Measurements from ENCODE around the gene AGA. TPM values are rescaled to one million over a fixed set of nuclear protein-coding genes. Genes with fewer than 3 reads are reported as not detected.

AGA gene
- total RNA-seq, 4 donors from 2014 or later, result 8.4 to 25.1 (median 14.7) TPM

DNA sequence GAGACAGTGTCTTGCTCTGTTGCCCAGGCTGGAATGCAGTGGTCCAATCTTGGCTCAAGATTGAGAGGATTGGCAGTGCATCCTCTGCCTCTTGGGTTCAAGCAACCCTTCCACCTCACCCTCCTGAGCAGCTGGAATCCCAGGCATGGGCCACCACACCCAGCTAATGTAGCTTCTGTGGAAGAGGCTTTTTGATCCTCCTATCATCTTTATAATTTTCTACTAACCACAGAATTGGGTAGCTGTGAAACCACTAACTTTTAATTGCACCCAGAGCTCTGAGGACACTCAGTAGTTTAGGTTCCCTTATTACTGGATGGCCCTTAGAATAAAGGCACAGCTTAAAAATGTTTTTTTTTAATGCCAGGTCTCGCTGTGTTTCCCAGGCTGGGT is 8.9 kb upstream of the AGA start:
- 92 to 94% methylated on average over 1 of the region's 1 CpG for WGBS, 2 donors
- Histone ChIP-seq H3K4me3 (no peak overlapping the region), H3K9me3 (no peaks in the 10 kb centered on the region)

DNA sequence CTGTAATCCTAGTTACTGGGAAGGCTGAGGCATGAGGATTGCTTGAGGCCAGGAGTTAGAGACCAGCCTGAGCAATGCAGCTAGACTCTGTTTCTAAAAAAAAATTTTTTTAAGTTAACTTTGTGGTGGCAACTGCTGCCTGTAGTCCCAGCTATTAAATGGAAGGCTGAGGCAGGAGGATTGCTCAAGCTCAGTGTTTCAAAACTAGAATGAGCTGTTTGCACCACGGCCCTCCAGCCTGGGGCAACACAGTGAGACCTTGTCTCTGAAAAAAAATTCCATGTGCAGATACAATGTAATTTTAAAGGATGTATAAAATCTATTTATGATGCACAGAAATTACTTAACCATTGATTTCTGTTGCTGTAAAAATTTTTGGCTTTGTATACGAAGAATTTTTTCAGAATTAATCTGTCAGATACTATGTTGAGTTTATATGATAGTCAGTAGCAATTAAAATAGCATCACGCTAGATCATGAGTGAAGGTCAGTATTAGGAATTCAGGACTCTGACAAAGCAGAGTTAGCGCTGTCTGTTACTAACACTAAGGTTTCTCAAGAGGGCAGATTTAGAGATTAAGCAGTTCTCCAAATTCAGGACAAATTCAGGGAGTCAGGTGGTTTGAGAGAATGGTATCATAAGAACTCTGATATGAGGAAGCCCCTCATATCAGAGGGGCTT is 8.3 kb upstream of the AGA start:
- Histone ChIP-seq H3K27me3 (no peaks in the 10 kb centered on the region), H3K9me3 (no peaks in the 10 kb centered on the region), H3K4me1 (no peaks in the 10 kb centered on the region), H3K4me3 (no peak overlapping the region), H3K36me3 (peaks cover 0 to 4% (median 0%) of the 10 kb centered on the region in 3 donors), H3K27ac (no peak overlapping the region)
- no peak for DNase-seq (ENCODE audit: low spot score in 2 of 2)
- TF ChIP-seq, protein P1, sequence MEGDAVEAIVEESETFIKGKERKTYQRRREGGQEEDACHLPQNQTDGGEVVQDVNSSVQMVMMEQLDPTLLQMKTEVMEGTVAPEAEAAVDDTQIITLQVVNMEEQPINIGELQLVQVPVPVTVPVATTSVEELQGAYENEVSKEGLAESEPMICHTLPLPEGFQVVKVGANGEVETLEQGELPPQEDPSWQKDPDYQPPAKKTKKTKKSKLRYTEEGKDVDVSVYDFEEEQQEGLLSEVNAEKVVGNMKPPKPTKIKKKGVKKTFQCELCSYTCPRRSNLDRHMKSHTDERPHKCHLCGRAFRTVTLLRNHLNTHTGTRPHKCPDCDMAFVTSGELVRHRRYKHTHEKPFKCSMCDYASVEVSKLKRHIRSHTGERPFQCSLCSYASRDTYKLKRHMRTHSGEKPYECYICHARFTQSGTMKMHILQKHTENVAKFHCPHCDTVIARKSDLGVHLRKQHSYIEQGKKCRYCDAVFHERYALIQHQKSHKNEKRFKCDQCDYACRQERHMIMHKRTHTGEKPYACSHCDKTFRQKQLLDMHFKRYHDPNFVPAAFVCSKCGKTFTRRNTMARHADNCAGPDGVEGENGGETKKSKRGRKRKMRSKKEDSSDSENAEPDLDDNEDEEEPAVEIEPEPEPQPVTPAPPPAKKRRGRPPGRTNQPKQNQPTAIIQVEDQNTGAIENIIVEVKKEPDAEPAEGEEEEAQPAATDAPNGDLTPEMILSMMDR (IDR thresholded peaks at IDR 0.05), result no peak
- TF ChIP-seq EP300 (IDR thresholded peaks at IDR 0.05), result no peak
- no peak for TF ChIP-seq POLR2A (IDR thresholded peaks at IDR 0.05)
- 86% methylated on average over 4 of the region's 4 CpGs for WGBS, 2 donors

More for the DNA sequence above, 8.9 kb upstream of the AGA start:
- no peaks in the 10 kb centered on the region for H3K27me3 ChIP-seq
- peaks cover 0 to 4% (median 0%) of the 10 kb centered on the region in 3 donors for H3K36me3 ChIP-seq
- no peak for DNase-seq (ENCODE audit: low spot score in 2 of 2)
- TF ChIP-seq POLR2A (IDR thresholded peaks at IDR 0.05) (no peak), EP300 (IDR thresholded peaks at IDR 0.05) (no peak)
- TF ChIP-seq, protein P1 (IDR thresholded peaks at IDR 0.05), result no peak
- H3K4me1 ChIP-seq, result no peaks in the 10 kb centered on the region
- no peak overlapping the region for H3K27ac ChIP-seq

DNA sequence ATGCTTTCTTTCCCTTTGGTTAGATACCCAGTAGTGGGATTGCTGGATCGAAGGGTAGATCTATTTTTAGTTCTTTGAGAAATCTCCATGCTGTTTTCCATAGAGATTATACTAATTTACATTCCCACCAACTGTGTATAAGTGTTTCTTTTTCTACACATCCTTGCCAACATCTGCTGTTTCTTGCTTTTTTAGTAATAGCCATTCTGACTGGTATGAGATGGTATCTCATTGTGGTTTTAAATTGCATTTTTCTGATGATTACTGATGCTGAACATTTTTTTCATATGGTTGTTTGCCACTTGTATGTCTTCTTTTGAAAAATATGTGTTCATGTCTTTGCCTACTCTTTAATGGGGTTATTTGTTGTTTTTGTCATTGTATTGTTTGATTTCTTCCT is 6.6 kb upstream of the AGA start:
- Histone ChIP-seq H3K9me3 (no peaks in the 10 kb centered on the region), H3K4me1 (no peaks in the 10 kb centered on the region), H3K27me3 (no peaks in the 10 kb centered on the region), H3K4me3 (no peak overlapping the region), H3K36me3 (peaks cover 0 to 4% (median 0%) of the 10 kb centered on the region in 3 donors), H3K27ac (no peak overlapping the region)
- WGBS, 2 donors, result 71 to 84% methylated on average over 1 of the region's 1 CpG
- DNase-seq (ENCODE audit: low spot score in 2 of 2), result no peak
- TF ChIP-seq, protein P1 (IDR thresholded peaks at IDR 0.05), result no peak
- no peak for TF ChIP-seq EP300 (IDR thresholded peaks at IDR 0.05)

DNA sequence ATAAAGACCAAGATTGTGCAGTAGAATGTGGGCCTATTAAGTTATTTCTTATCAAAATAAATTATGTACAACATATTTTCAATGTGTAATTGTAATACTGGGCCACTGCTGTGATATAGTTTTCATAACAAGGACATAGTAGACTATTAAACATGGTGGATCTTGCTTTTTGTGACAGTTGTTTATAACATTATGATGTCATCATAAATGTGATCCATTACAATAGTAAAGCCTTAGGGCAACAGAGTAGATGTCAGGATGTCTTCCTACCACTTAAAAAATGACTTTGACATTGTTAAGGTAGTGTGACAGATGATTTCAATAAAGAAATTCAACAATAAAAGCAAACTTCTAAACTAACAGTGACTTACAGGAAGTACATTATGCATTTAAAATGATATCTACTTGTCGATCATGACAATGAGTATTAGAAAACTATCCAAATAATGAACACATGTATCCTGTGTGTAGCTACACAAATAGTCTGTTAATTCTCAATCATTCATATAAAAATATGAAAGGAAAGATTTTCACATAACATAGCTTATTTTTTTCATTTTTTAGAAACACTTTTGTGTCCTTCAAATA is 5.3 kb upstream of the AGA start:
- WGBS, 2 donors, result 56 to 65% methylated on average over 1 of the region's 1 CpG
- Histone ChIP-seq H3K4me1 (peaks cover 0 to 9% (median 3%) of the 10 kb centered on the region in 4 donors), H3K36me3 (peaks cover 0 to 4% (median 0%) of the 10 kb centered on the region in 3 donors), H3K9me3 (no peaks in the 10 kb centered on the region), H3K27me3 (no peaks in the 10 kb centered on the region), H3K27ac (no peak overlapping the region), H3K4me3 (no peak overlapping the region)
- TF ChIP-seq, protein P1 (IDR thresholded peaks at IDR 0.05), result no peak
- no peak for TF ChIP-seq EP300 (IDR thresholded peaks at IDR 0.05)
- TF ChIP-seq POLR2A (IDR thresholded peaks at IDR 0.05), result no peak
- DNase-seq (ENCODE audit: low spot score in 2 of 2), result no peak

DNA sequence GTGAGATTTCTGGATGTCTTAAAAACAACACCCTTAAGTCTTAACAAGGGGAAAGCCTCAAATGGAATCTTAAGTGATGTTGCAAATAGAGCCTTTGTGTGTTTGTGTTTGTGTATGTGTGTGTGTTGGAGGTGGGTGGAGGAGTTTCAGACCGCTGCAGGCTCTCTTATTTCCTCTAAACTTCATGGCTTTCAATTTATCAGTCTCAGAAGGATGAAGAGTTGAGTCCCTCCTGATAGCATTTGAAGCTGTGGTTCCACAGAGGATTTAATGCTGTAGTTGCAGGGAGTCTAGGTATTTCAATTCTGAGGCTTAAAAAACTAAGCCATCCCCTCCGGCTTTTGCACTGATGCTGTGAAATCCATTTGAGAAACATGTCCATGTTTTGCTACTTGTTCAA is 4.3 kb upstream of the AGA start:
- TF ChIP-seq, protein P1 (IDR thresholded peaks at IDR 0.05), result no peak
- TF ChIP-seq POLR2A (IDR thresholded peaks at IDR 0.05) (no peak), EP300 (IDR thresholded peaks at IDR 0.05) (no peak)
- Histone ChIP-seq H3K4me1 (peaks cover 0 to 11% (median 4%) of the 10 kb centered on the region in 4 donors), H3K27ac (no peak overlapping the region), H3K36me3 (no peaks in the 10 kb centered on the region), H3K4me3 (no peak overlapping the region), H3K27me3 (no peaks in the 10 kb centered on the region), H3K9me3 (no peaks in the 10 kb centered on the region)
- 49 to 51% methylated on average over 2 of the region's 2 CpGs for WGBS, 2 donors
- no peak for DNase-seq (ENCODE audit: low spot score in 2 of 2)
